ENCODE results near the gene ANKAR.
"Not testable (repeated sequence)": the region's sequence is repeated elsewhere in the genome, so short reads cannot be mapped to it uniquely, and the experiment has no call there.

ANKAR gene

GRCh38 chr2:189639007-189639609, 35.4 kb upstream of the ANKAR start:
- Histone ChIP-seq H3K36me3 (ENCODE audit: control insufficient read depth, insufficient read depth, low read length) (no peaks in the 10 kb centered on the region), H3K4me3 (ENCODE audit: low read depth, low read length) (no peak overlapping the region), H3K27me3 (ENCODE audit: control insufficient read depth, insufficient read depth, low read length) (no peaks in the 10 kb centered on the region), H3K9ac (ENCODE audit: low read length) (no peak overlapping the region), H3K27ac (ENCODE audit: low read depth, low read length) (no peak overlapping the region), H3K9me3 (ENCODE audit: control insufficient read depth, insufficient read depth, low read depth, low read length) (no peaks in the 10 kb centered on the region), H3K4me1 (ENCODE audit: control insufficient read depth, insufficient read depth, low read length) (peaks cover 11% of the 10 kb centered on the region)

GRCh38 chr2:189641002-189641401, 33.5 kb upstream of the ANKAR start:
- H3K9me3 ChIP-seq (ENCODE audit: control insufficient read depth, insufficient read depth, low read depth, low read length): no peaks in the 10 kb centered on the region
- H3K27ac ChIP-seq (ENCODE audit: low read depth, low read length): no peak overlapping the region
- no peaks in the 10 kb centered on the region for H3K27me3 ChIP-seq (ENCODE audit: control insufficient read depth, insufficient read depth, low read length)
- no peak overlapping the region for H3K4me3 ChIP-seq (ENCODE audit: low read depth, low read length)
- H3K9ac ChIP-seq (ENCODE audit: low read length): no peak overlapping the region
- peaks cover 11% of the 10 kb centered on the region for H3K4me1 ChIP-seq (ENCODE audit: control insufficient read depth, insufficient read depth, low read length)
- H3K36me3 ChIP-seq (ENCODE audit: control insufficient read depth, insufficient read depth, low read length): no peaks in the 10 kb centered on the region

GRCh38 chr2:189641590-189641989, 32.9 kb upstream of the ANKAR start:
- Histone ChIP-seq H3K4me3 (ENCODE audit: low read depth, low read length) (no peak overlapping the region), H3K9ac (ENCODE audit: low read length) (no peak overlapping the region), H3K27me3 (ENCODE audit: control insufficient read depth, insufficient read depth, low read length) (no peaks in the 10 kb centered on the region), H3K36me3 (ENCODE audit: control insufficient read depth, insufficient read depth, low read length) (no peaks in the 10 kb centered on the region), H3K4me1 (ENCODE audit: control insufficient read depth, insufficient read depth, low read length) (peaks cover 11% of the 10 kb centered on the region), H3K27ac (ENCODE audit: low read depth, low read length) (no peak overlapping the region), H3K9me3 (ENCODE audit: control insufficient read depth, insufficient read depth, low read depth, low read length) (no peaks in the 10 kb centered on the region)

GRCh38 chr2:189646521-189646920, 27.9 kb upstream of the ANKAR start:
- Histone ChIP-seq H3K4me3 (ENCODE audit: low read depth, low read length) (no peak overlapping the region), H3K9me3 (ENCODE audit: control insufficient read depth, insufficient read depth, low read depth, low read length) (peaks cover 4% of the 10 kb centered on the region; the same call in 1 of the 2 replicates), H3K27me3 (ENCODE audit: control insufficient read depth, insufficient read depth, low read length) (no peaks in the 10 kb centered on the region), H3K9ac (ENCODE audit: low read length) (no peak overlapping the region), H3K36me3 (ENCODE audit: control insufficient read depth, insufficient read depth, low read length) (no peaks in the 10 kb centered on the region), H3K27ac (ENCODE audit: low read depth, low read length) (no peak overlapping the region), H3K4me1 (ENCODE audit: control insufficient read depth, insufficient read depth, low read length) (peaks cover 4% of the 10 kb centered on the region)

- no peak overlapping the region for H3K4me3 ChIP-seq (ENCODE audit: low read depth, low read length)
- H3K9me3 ChIP-seq (ENCODE audit: control insufficient read depth, insufficient read depth, low read depth, low read length): peaks cover 14% of the 10 kb centered on the region
- no peak overlapping the region for H3K9ac ChIP-seq (ENCODE audit: low read length)
- H3K4me1 ChIP-seq (ENCODE audit: control insufficient read depth, insufficient read depth, low read length): no peaks in the 10 kb centered on the region
- H3K27ac ChIP-seq (ENCODE audit: low read depth, low read length): no peak overlapping the region
- no peaks in the 10 kb centered on the region for H3K36me3 ChIP-seq (ENCODE audit: control insufficient read depth, insufficient read depth, low read length)
- no peaks in the 10 kb centered on the region for H3K27me3 ChIP-seq (ENCODE audit: control insufficient read depth, insufficient read depth, low read length)
These were observed 25.5 kb upstream of the ANKAR start for GRCh38 chr2:189648846-189649509.

- no peak overlapping the region for H3K4me3 ChIP-seq (ENCODE audit: low read depth, low read length)
- H3K4me1 ChIP-seq (ENCODE audit: control insufficient read depth, insufficient read depth, low read length): no peaks in the 10 kb centered on the region
- peaks cover 14% of the 10 kb centered on the region for H3K9me3 ChIP-seq (ENCODE audit: control insufficient read depth, insufficient read depth, low read depth, low read length)
- H3K36me3 ChIP-seq (ENCODE audit: control insufficient read depth, insufficient read depth, low read length): no peaks in the 10 kb centered on the region
- no peak overlapping the region for H3K27ac ChIP-seq (ENCODE audit: low read depth, low read length)
- H3K9ac ChIP-seq (ENCODE audit: low read length): no peak overlapping the region
- H3K27me3 ChIP-seq (ENCODE audit: control insufficient read depth, insufficient read depth, low read length): no peaks in the 10 kb centered on the region
These were observed 23.2 kb upstream of the ANKAR start for GRCh38 chr2:189651284-189651683.

- not testable (repeated sequence) for H3K9ac ChIP-seq (ENCODE audit: low read length); H3K4me3 ChIP-seq (ENCODE audit: low read depth, low read length); H3K27me3 ChIP-seq (ENCODE audit: control insufficient read depth, insufficient read depth, low read length); H3K27ac ChIP-seq (ENCODE audit: low read depth, low read length); H3K4me1 ChIP-seq (ENCODE audit: control insufficient read depth, insufficient read depth, low read length); H3K36me3 ChIP-seq (ENCODE audit: control insufficient read depth, insufficient read depth, low read length)
- H3K9me3 ChIP-seq (ENCODE audit: control insufficient read depth, insufficient read depth, low read depth, low read length): peaks cover 14% of the 10 kb centered on the region
These were observed 21.0 kb upstream of the ANKAR start for GRCh38 chr2:189653464-189653863.

- H3K27ac ChIP-seq (ENCODE audit: low read depth, low read length): no peak overlapping the region
- no peak overlapping the region for H3K4me3 ChIP-seq (ENCODE audit: low read depth, low read length)
- no peak overlapping the region for H3K9ac ChIP-seq (ENCODE audit: low read length)
- peaks cover 14% of the 10 kb centered on the region for H3K9me3 ChIP-seq (ENCODE audit: control insufficient read depth, insufficient read depth, low read depth, low read length)
- no peaks in the 10 kb centered on the region for H3K27me3 ChIP-seq (ENCODE audit: control insufficient read depth, insufficient read depth, low read length)
- peaks cover 6% of the 10 kb centered on the region; the same call in 1 of the 2 replicates for H3K4me1 ChIP-seq (ENCODE audit: control insufficient read depth, insufficient read depth, low read length)
- no peaks in the 10 kb centered on the region for H3K36me3 ChIP-seq (ENCODE audit: control insufficient read depth, insufficient read depth, low read length)
These were observed 19.8 kb upstream of the ANKAR start for GRCh38 chr2:189654641-189655040.

- no peaks in the 10 kb centered on the region for H3K36me3 ChIP-seq (ENCODE audit: control insufficient read depth, insufficient read depth, low read length)
- H3K27ac ChIP-seq (ENCODE audit: low read depth, low read length): no peak overlapping the region; the same call in 1 of the 2 replicates
- no peak overlapping the region for H3K9ac ChIP-seq (ENCODE audit: low read length)
- H3K27me3 ChIP-seq (ENCODE audit: control insufficient read depth, insufficient read depth, low read length): no peaks in the 10 kb centered on the region
- no peak overlapping the region; the same call in 1 of the 2 replicates for H3K4me3 ChIP-seq (ENCODE audit: low read depth, low read length)
- peaks cover 11% of the 10 kb centered on the region; the same call in 1 of the 2 replicates for H3K4me1 ChIP-seq (ENCODE audit: control insufficient read depth, insufficient read depth, low read length)
- H3K9me3 ChIP-seq (ENCODE audit: control insufficient read depth, insufficient read depth, low read depth, low read length): peaks cover 4% of the 10 kb centered on the region
These were observed 16.6 kb upstream of the ANKAR start for GRCh38 chr2:189657867-189658266.

- Histone ChIP-seq H3K9ac (ENCODE audit: low read length) (no peak overlapping the region), H3K36me3 (ENCODE audit: control insufficient read depth, insufficient read depth, low read length) (no peaks in the 10 kb centered on the region), H3K27ac (ENCODE audit: low read depth, low read length) (no peak overlapping the region; the same call in 1 of the 2 replicates), H3K9me3 (ENCODE audit: control insufficient read depth, insufficient read depth, low read depth, low read length) (no peaks in the 10 kb centered on the region), H3K4me3 (ENCODE audit: low read depth, low read length) (no peak overlapping the region; the same call in 1 of the 2 replicates), H3K27me3 (ENCODE audit: control insufficient read depth, insufficient read depth, low read length) (no peaks in the 10 kb centered on the region), H3K4me1 (ENCODE audit: control insufficient read depth, insufficient read depth, low read length) (peaks cover 11% of the 10 kb centered on the region; the same call in 1 of the 2 replicates)
These were observed 15.9 kb upstream of the ANKAR start for GRCh38 chr2:189658306-189659212.

- H3K27me3 ChIP-seq (ENCODE audit: control insufficient read depth, insufficient read depth, low read length): no peaks in the 10 kb centered on the region
- H3K9me3 ChIP-seq (ENCODE audit: control insufficient read depth, insufficient read depth, low read depth, low read length): no peaks in the 10 kb centered on the region
- no peak overlapping the region for H3K27ac ChIP-seq (ENCODE audit: low read depth, low read length)
- H3K4me3 ChIP-seq (ENCODE audit: low read depth, low read length): no peak overlapping the region
- peaks cover 11% of the 10 kb centered on the region; the same call in 1 of the 2 replicates for H3K4me1 ChIP-seq (ENCODE audit: control insufficient read depth, insufficient read depth, low read length)
- no peak overlapping the region for H3K9ac ChIP-seq (ENCODE audit: low read length)
- H3K36me3 ChIP-seq (ENCODE audit: control insufficient read depth, insufficient read depth, low read length): no peaks in the 10 kb centered on the region
These were observed 14.7 kb upstream of the ANKAR start for GRCh38 chr2:189659734-189660133.

All from HUES6 (cell line).